Colonic mucosa (tissue), 4 donors: ENCODE data around the gene CHRNA4. TPM values are rescaled to one million over a fixed set of nuclear protein-coding genes. Genes with fewer than 3 reads are reported as not detected.
"Not testable (repeated sequence)": the region's sequence is repeated elsewhere in the genome, so short reads cannot be mapped to it uniquely, and the experiment has no call there.

Experiments used
- DNase-seq: peaks from one replicate; pipeline ENCODE4 v3.0.0-alpha.2; 2020
- H3K27ac ChIP-seq: fragments of 200-600 bp; one replicate; pipeline ENCODE4 v1.8.0; 2021
- H3K27me3 ChIP-seq: fragments of 200-600 bp; one replicate; pipeline ENCODE4 v1.8.0; 2021
- H3K36me3 ChIP-seq: fragments of 200-600 bp; one replicate; pipeline ENCODE4 v1.8.0; 2021
- H3K4me1 ChIP-seq: fragments of 200-600 bp; one replicate; pipeline ENCODE4 v1.8.0; 2021; ENCODE audit warnings: mild to moderate bottlenecking
- H3K4me3 ChIP-seq: fragments of 200-600 bp; one replicate; pipeline ENCODE4 v1.8.0; 2021
- H3K9ac ChIP-seq, 2 donors: one replicate each; pipeline ENCODE4 v1.7.0; 2013; ENCODE audit warnings: control low read depth in 2 of 2, low read depth in 2 of 2, low read length in 2 of 2
- H3K9me3 ChIP-seq: fragments of 200-600 bp; one replicate; pipeline ENCODE4 v1.8.0; 2021
- CTCF ChIP-seq: fragments of 200-600 bp; IDR thresholded peaks from one replicate; pipeline ENCODE4 v1.8.0; 2022; ENCODE audit warnings: antibody characterized with exemption, mild to moderate bottlenecking
- intact Hi-C: fragments of 100-400 bp; cut with DNase I; formaldehyde crosslinking; loops from one replicate; pipeline ENCODE4 v1.14.1; 2022
- total RNA-seq, 2 donors: library from RNA; stranded (reverse); fragmentation: NEBNext Ultra II Directional in 1 of 2; extraction: Animal tissue kit (Norgen Biotek cat#: 25700) in 1 of 2; gene quantifications; one replicate each; pipeline ENCODE4 v1.2.1, GENCODE V29; 2021
- donor health status: healthy.
- donor health status: DM: no; HTN: no; CAD: no.
- donor health status: DM: no; HTN: no; CAD: no.

Gene CHRNA4
- total RNA-seq, 2 donors from 2014 or later: 0.05 TPM; not detected in 1

GRCh38 chr20:63337786-63338420, 23.2 kb downstream of the CHRNA4 start:
- Histone ChIP-seq H3K9ac (no peak overlapping the region), H3K27me3 (no peaks in the 10 kb centered on the region), H3K4me1 (no peaks in the 10 kb centered on the region), H3K9me3 (no peaks in the 10 kb centered on the region), H3K36me3 (no peaks in the 10 kb centered on the region), H3K4me3 (no peak overlapping the region), H3K27ac (no peak overlapping the region)
- intact Hi-C loops: no loop called here
- no peak for DNase-seq
- no peak for TF ChIP-seq CTCF

GRCh38 chr20:63336232-63336752, 24.9 kb downstream of the CHRNA4 start:
- no peak for DNase-seq
- Histone ChIP-seq H3K27ac (no peak overlapping the region), H3K4me3 (no peak overlapping the region), H3K9ac (no peak overlapping the region), H3K27me3 (no peaks in the 10 kb centered on the region), H3K4me1 (no peaks in the 10 kb centered on the region), H3K9me3 (no peaks in the 10 kb centered on the region), H3K36me3 (no peaks in the 10 kb centered on the region)
- no peak for TF ChIP-seq CTCF
- intact Hi-C loops: no loop called here

- H3K4me3 ChIP-seq: no peak overlapping the region
- no peak for TF ChIP-seq CTCF
- H3K9ac ChIP-seq: no peak overlapping the region
- no peaks in the 10 kb centered on the region for H3K9me3 ChIP-seq
- no peaks in the 10 kb centered on the region for H3K27me3 ChIP-seq
- H3K27ac ChIP-seq: no peak overlapping the region
- intact Hi-C loops: no loop called here
- no peaks in the 10 kb centered on the region for H3K4me1 ChIP-seq
- H3K36me3 ChIP-seq: no peaks in the 10 kb centered on the region
- no peak for DNase-seq
Observed at GRCh38 chr20:63335711-63336110, 25.4 kb downstream of the CHRNA4 start.

- intact Hi-C loops, DNase-seq, H3K4me3 ChIP-seq, H3K36me3 ChIP-seq, H3K27me3 ChIP-seq, H3K9ac ChIP-seq, H3K4me1 ChIP-seq, H3K9me3 ChIP-seq, H3K27ac ChIP-seq: not testable (repeated sequence)
Observed at GRCh38 chr20:63335060-63335459, 26.1 kb downstream of the CHRNA4 start.

GRCh38 chr20:63334356-63334755, 26.8 kb downstream of the CHRNA4 start:
- Histone ChIP-seq H3K4me3 (no peak overlapping the region), H3K9me3 (no peaks in the 10 kb centered on the region), H3K4me1 (no peaks in the 10 kb centered on the region), H3K27me3 (no peaks in the 10 kb centered on the region), H3K9ac (no peak overlapping the region), H3K36me3 (no peaks in the 10 kb centered on the region), H3K27ac (no peak overlapping the region)
- DNase-seq: no peak
- intact Hi-C loops: no loop called here
- TF ChIP-seq CTCF: no peak

GRCh38 chr20:63333241-63333836, 27.8 kb downstream of the CHRNA4 start:
- H3K9ac ChIP-seq: no peak overlapping the region
- H3K9me3 ChIP-seq: no peaks in the 10 kb centered on the region
- TF ChIP-seq CTCF: no peak
- no peak overlapping the region for H3K4me3 ChIP-seq
- DNase-seq: no peak
- H3K36me3 ChIP-seq: no peaks in the 10 kb centered on the region
- H3K4me1 ChIP-seq: no peaks in the 10 kb centered on the region
- H3K27ac ChIP-seq: no peak overlapping the region
- intact Hi-C loops: no loop called here
- no peaks in the 10 kb centered on the region for H3K27me3 ChIP-seq
